Measurements from ENCODE around the gene APOBEC2. TPM values are rescaled to one million over a fixed set of nuclear protein-coding genes. Genes with fewer than 3 reads are reported as not detected.

Gene APOBEC2
- total and polyA plus RNA-seq, 2 of the 13 experiments (the other 11 are each of a cell fraction or from before 2014, with no cell fraction given) = 0.09 TPM; not detected in 1

- TF ChIP-seq ZNF317 (CRISPR knock-in tag; IDR thresholded peaks at IDR 0.05) = peak; percentile 41; the same call in 1 of the 2 replicates
- TF ChIP-seq FIP1L1 (IDR thresholded peaks at IDR 0.05; ENCODE audit: borderline replicate concordance, insufficient read depth, low read depth, low read length) = no peak
- TF ChIP-seq ZNF558 (CRISPR knock-in tag; IDR thresholded peaks at IDR 0.05; ENCODE audit: borderline replicate concordance) = no peak
- TF ChIP-seq MTA1 (CRISPR knock-in tag; IDR thresholded peaks at IDR 0.05; ENCODE audit: borderline replicate concordance) = 0 out of 2 replicates have a peak, but pooled peaks have one; percentile 46
- peak; percentile 77 for TF ChIP-seq MED1 (CRISPR knock-in tag; IDR thresholded peaks at IDR 0.05)
- TF ChIP-seq, protein P1, sequence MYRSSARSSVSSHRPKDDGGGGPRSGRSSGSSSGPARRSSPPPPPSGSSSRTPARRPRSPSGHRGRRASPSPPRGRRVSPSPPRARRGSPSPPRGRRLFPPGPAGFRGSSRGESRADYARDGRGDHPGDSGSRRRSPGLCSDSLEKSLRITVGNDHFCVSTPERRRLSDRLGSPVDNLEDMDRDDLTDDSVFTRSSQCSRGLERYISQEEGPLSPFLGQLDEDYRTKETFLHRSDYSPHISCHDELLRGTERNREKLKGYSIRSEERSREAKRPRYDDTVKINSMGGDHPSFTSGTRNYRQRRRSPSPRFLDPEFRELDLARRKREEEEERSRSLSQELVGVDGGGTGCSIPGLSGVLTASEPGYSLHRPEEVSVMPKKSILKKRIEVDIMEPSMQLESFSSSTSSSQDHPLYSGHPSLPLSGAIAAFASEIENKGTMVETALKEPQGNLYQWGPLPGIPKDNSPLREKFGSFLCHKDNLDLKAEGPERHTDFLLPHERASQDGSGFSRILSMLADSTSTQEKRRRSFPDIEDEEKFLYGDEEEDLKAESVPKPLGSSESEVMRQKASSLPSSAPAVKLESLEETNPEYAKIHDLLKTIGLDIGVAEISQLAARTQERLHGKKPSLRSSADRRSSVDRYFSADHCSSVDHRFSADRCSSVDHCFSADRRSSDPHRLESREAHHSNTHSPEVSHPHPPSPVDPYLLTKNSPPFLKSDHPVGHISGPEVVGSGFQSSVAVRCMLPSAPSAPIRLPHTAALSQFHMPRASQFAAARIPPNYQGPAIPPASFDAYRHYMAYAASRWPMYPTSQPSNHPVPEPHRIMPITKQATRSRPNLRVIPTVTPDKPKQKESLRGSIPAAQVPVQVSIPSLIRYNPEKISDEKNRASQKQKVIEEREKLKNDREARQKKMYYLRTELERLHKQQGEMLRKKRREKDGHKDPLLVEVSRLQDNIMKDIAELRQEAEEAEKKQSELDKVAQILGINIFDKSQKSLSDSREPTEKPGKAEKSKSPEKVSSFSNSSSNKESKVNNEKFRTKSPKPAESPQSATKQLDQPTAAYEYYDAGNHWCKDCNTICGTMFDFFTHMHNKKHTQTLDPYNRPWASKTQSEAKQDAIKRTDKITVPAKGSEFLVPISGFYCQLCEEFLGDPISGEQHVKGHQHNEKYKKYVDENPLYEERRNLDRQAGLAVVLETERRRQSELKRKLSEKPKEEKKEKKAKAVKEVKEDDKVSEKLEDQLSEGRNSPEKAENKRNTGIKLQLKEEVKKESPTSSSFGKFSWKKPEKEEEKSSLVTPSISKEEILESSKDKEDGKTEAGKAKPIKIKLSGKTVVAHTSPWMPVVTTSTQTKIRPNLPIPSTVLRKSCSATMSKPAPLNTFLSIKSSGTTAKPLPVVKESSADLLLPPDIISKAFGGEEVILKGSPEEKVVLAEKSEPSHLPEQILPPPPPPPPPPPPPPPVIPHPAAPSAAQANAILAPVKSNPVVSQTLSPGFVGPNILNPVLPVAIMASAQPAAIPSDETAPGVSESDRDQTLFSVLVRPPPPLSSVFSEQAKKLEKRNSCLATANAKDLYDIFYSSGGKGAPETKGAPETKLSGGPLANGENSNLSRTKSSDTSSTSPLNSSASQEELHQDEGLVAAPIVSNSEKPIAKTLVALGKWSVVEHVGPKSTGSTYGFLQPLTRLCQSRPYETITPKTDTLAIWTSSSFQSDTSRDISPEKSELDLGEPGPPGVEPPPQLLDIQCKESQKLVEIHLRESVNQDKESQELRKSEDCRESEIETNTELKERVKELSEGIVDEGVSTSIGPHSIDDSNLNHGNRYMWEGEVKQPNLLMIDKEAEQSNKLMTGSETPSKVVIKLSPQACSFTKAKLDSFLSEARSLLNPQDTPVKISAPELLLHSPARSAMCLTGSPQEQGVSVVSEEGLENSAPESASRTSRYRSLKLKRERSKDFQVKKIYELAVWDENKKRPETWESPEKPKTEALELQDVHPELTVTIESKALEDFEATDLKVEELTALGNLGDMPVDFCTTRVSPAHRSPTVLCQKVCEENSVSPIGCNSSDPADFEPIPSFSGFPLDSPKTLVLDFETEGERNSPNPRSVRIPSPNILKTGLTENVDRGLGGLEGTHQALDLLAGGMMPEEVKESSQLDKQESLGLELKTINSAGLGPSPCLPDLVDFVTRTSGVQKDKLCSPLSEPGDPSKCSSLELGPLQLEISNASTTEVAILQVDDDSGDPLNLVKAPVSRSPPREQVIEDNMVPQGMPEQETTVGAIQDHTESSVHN (CRISPR knock-in tag; IDR thresholded peaks at IDR 0.05) = 0 out of 2 replicates have a peak, but pooled peaks have one; percentile 2
- TF ChIP-seq HNF1A (IDR thresholded peaks at IDR 0.05; ENCODE audit: low read depth) = peak; percentile 93
- TF ChIP-seq HNF1A (CRISPR knock-in tag; IDR thresholded peaks at IDR 0.05; ENCODE audit: borderline replicate concordance) = peak; percentile 97
These were observed 12.7 kb upstream of the APOBEC2 start (continued) for GRCh38 chr6:41040101-41040939.
